Fibroblast of mammary gland (primary cell): ENCODE measurements around the gene ZNF768.

Source experiments
- DNase-seq: peaks from one replicate; pipeline ENCODE4 v3.0.0-alpha.2; 2010; ENCODE audit warnings: low read depth
- H3K4me3 ChIP-seq: 2 replicates; pipeline ENCODE4 v1.5.1; 2011; ENCODE audit warnings: low read depth, mild to moderate bottlenecking, low read length, moderate library complexity; ENCODE audit not compliant: control insufficient read depth
- CTCF ChIP-seq: conservative IDR thresholded peaks from 2 replicates; pipeline ENCODE4 v1.5.1; 2011; ENCODE audit warnings: low read depth, low read length, inconsistent platforms; ENCODE audit not compliant: control insufficient read depth, insufficient read depth

Gene ZNF768

GRCh38 chr16:30562021-30562420 is 35.7 kb upstream of the ZNF768 start:
- no peak for TF ChIP-seq CTCF
- H3K4me3 ChIP-seq, result no peak overlapping the region
- DNase-seq, result no peak

GRCh38 chr16:30561089-30561816 is 34.9 kb upstream of the ZNF768 start:
- no peak for TF ChIP-seq CTCF
- peak overlapping the region; percentile 38 for H3K4me3 ChIP-seq
- peak; percentile 8 for DNase-seq

DNA sequence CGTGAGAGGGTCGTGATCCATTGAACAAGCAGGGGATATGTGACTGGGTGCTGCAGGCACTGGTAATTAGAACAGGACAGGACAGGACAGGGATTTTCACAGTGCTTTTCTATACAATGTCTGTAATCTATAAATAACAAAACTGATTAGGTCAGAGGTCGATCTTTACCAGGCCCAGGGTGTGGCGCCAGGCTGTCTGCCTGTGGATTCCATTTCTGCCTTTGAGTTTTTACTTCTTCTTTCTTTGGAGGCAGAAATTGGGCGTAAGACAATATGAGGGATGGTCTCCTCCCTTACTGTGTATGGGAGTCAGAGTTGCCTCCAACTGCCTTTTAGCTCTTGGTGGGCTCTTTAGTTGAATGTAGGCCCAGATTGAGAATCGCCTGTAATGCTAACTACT is 33.3 kb upstream of the ZNF768 start:
- no peak for TF ChIP-seq CTCF
- no peak for DNase-seq
- H3K4me3 ChIP-seq, result no peak overlapping the region

- peak overlapping the region; percentile 38 for H3K4me3 ChIP-seq
- no peak for TF ChIP-seq CTCF
- no peak for DNase-seq
Measured at GRCh38 chr16:30558789-30559377, 32.5 kb upstream of the ZNF768 start.

DNA sequence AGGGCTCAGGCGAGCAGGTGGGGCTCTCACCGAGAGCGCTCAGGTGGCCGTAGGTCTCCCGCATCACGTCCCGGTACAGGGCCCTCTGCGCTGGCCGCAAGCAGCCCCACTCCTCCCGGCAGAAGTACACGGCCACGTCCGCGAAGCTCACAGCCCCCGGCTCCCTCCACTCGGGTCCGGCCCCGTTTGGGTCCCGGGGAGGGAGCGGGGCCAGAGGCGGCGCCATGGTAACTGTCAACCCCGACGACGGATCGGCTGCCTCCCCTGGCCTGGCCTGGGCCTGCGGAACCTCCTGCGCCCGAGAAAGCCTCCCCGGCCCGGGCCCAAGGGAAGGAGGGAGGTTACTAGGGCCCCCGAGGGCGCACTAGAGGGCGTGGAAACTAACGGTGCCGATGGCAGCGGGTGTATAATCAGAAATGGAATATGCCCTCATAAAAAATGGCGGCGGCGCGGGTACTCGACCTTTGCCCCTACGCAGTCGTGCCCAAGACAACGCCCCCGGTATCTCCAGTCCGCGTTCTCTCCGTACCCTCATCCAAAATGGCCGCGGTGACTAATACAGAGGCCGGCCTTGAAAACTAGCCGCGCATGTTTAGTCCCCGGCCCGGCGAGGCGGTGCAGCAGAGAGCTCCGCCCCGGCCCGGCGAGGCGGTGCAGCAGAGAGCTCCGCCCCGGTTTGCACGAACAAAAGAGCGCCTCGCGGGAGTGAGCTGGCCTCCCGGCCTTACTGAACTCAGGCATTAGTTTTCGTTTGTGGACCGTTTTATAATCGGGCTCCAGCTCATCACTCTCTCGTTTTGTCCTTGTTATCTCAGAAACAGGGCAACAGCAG is 31.8 kb upstream of the ZNF768 start, which contains the start of gene ZNF764:
Gene ZNF764, minus strand, starts transcription at position 418 of the 832 bp plus-strand sequence. Its CDS starts 192 bp downstream, at position 226.
- no peak for TF ChIP-seq CTCF
- H3K4me3 ChIP-seq, result peak within 1 kb of the TSS; percentile 74
- DNase-seq, result peak; percentile 97

DNA sequence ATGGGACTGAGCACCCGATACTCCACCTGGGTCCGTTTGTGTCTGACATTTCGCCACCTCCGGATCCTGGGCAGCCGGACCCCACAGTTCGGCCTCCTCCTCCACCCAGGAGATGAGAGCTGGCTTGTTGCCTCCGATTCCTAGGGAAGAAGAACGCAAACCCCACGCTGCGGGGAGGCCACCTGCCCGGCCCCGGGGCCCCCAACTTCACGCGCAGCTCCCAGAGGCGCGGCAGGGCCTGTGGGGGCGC is 31.3 kb upstream of the ZNF768 start:
- no peak for DNase-seq
- H3K4me3 ChIP-seq, result peak overlapping the region; percentile 74
- no peak for TF ChIP-seq CTCF
